T-helper 9 cell (primary cell): ENCODE measurements around the gene RNPEP.
"Not testable (repeated sequence)": the region's sequence is repeated elsewhere in the genome, so short reads cannot be mapped to it uniquely, and the experiment has no call there.

ENCODE experiments used
- DNase-seq: peaks from one replicate; pipeline ENCODE4 v3.0.0-alpha.2; 2020

RNPEP gene

DNA sequence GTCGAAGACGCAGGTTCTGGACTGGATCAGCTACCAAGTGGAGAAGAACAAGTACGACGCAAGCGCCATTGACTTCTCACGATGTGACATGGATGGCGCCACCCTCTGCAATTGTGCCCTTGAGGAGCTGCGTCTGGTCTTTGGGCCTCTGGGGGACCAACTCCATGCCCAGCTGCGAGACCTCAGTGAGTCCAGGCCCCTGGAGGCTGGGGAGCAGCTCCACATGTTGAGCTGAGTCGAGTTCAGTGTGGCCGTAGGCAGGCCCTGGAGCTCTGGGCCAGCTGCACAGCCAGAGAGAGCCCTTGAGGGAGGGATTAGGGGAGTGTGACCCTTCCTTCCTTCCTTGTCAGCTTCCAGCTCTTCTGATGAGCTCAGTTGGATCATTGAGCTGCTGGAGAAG lies 29.5 kb downstream of the RNPEP start:
- DNase-seq = no peak

DNA sequence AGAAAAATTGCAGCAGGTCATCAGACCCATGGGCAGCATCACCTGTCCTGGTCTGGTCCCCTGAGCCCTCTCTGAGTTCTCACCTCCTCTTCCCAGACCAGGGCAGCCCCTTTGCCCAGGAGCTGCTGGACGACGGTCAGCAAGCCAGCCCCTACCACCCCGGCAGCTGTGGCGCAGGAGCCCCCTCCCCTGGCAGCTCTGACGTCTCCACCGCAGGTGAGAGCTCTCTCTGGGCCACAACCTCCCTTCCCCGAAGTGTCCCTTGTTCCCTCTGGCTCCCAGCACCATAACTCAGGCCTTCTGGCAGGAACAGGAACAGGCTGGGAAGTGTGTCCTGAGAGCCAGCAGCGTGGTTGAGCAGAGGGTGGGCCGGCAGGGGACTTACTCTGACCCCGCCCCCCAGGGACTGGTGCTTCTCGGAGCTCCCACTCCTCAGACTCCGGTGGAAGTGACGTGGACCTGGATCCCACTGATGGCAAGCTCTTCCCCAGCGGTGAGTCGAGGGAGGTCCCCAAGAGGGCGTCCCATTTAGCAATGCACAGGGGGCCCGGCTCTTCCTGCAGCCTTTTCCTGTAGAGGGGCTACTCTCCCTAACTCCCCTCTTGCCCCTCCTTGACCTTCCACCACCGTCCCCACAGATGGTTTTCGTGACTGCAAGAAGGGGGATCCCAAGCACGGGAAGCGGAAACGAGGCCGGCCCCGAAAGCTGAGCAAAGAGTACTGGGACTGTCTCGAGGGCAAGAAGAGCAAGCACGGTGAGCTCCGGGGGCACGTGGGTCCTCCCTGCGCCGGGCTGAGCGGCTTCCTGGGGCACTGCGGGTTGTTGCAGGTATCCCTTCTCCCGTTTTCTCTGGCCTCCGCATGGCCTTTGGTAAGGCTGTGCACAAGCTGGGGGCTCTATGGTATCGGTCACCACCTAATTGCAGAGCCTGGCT lies 30.4 kb downstream of the RNPEP start:
- DNase-seq = no peak

DNA sequence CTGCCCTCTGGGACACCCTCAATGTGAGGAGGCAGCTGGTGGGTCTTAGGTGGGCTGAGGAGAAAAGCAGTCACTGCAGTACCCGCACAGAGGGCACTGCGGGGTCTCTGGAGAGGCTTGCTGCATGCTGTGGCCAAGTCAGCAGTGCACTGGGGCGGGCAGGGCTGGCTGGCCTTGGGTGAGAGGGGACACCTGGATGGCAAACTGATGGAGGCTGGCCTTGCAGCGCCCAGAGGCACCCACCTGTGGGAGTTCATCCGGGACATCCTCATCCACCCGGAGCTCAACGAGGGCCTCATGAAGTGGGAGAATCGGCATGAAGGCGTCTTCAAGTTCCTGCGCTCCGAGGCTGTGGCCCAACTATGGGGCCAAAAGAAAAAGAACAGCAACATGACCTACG lies 31.2 kb downstream of the RNPEP start:
- no peak for DNase-seq

DNA sequence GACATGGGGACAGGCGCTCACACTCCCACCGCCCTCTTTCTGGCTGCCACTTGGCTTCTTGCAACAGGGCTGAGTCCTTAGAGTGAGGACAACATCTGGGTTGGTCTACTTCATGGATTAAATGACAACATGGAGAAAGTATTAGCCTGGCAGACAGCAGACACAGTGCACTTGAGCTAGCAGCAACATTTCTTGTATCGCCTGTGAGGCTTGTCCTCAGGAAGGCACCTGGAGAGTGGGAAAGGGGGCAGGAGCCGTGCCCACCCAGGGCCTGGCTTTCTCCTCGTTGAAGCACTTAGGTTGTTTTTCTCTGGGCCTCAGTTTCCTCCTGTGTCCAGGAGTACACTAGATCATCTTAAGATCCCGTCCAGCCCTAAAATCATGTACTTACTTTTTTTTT lies 31.6 kb downstream of the RNPEP start:
- DNase-seq = no peak

DNA sequence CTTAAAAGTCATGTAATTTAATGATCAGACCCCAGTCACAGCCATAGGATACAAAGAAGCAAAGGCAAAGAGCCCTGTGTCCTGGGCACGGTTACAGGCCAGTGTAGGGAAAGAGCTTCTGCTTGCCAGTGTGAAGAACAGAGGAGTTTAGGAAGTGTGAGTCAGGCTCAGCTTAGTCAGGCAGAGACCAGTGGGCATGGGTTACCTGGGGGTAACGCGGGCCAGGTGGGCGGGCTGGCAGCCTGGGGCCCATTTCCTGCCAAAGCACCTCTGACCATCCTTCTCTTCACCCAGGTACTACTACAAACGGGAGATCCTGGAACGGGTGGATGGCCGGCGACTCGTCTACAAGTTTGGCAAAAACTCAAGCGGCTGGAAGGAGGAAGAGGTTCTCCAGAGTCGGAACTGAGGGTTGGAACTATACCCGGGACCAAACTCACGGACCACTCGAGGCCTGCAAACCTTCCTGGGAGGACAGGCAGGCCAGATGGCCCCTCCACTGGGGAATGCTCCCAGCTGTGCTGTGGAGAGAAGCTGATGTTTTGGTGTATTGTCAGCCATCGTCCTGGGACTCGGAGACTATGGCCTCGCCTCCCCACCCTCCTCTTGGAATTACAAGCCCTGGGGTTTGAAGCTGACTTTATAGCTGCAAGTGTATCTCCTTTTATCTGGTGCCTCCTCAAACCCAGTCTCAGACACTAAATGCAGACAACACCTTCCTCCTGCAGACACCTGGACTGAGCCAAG lies 32.6 kb downstream of the RNPEP start:
- DNase-seq = no peak

DNA sequence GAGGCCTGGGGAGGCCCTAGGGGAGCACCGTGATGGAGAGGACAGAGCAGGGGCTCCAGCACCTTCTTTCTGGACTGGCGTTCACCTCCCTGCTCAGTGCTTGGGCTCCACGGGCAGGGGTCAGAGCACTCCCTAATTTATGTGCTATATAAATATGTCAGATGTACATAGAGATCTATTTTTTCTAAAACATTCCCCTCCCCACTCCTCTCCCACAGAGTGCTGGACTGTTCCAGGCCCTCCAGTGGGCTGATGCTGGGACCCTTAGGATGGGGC lies 33.2 kb downstream of the RNPEP start:
- no peak for DNase-seq

DNA sequence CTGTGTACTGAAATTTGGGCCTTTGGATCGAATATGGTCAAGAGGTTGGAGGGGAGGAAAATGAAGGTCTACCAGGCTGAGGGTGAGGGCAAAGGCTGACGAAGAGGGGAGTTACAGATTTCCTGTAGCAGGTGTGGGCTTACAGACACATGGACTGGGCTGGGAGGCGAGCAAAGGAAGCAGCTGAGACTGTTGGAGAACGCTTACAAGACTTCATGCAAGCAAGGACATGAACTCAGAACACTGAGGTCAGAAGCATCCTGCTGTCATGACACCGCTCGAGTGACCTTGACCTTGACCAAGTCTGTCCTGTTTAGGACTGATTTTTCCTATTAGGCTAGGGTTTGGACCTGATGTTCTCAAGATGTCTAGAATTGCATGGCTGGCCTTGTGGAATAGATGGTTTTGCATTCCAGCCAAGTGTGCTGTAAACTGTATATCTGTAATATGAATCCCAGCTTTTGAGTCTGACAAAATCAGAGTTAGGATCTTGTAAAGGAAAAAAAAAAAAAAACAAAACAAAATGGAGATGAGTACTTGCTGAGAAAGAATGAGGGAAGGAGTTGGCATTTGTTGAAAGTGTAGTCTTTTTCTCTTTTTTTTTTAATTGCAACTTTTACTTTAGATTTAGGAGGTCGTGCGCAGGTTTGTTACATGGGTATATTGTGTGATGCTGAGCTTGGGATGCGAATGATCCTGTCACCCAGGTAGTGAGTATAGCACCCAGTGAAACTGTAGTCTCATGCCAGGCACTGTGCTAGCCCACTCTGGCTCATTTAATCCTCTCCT lies 33.8 kb downstream of the RNPEP start:
- no peak for DNase-seq

DNA sequence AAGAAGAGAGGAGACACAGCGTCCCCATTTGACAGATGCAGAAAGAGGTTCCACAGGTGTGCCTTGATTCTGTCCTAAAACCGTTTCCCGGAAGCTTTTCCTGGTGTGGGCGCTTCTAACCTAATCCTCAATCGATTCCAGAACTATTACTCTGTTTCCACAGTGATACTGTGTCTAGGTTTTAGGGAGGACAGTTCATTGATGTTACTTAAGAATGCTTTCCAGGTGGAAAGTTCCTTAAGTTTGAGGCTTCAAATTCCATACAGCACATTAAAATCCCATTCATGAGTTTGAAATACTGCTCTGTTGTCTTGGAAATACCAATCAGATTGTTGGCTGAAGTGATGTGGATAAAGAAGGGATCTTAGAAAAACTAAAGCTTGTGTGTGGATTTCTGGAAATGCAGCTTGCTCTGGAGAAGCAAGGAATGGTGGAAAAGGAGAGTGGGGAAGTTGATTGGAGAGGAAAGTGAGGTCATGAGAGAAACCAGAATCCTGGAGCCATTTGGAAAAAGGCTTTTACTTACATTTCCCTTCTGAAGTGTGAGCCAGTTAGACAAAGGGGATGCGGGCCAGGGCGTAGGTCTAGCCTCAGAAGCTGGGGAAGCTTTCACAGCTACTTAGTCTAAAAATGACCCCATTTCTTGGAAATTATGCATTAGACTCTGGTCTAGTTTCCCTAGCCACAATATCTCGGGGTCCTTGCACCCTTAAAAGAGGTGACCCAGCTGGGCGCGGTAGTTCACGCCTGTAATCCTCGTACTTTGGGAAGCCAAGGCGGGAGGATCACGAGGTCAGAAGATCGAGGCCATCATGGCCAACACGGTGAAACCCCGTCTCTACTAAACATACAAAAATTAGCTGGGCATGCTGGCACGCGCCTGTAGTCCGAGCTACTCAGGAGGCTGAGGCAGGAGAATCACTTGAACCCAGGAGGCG lies 34.6 kb downstream of the RNPEP start:
- no peak for DNase-seq

DNA sequence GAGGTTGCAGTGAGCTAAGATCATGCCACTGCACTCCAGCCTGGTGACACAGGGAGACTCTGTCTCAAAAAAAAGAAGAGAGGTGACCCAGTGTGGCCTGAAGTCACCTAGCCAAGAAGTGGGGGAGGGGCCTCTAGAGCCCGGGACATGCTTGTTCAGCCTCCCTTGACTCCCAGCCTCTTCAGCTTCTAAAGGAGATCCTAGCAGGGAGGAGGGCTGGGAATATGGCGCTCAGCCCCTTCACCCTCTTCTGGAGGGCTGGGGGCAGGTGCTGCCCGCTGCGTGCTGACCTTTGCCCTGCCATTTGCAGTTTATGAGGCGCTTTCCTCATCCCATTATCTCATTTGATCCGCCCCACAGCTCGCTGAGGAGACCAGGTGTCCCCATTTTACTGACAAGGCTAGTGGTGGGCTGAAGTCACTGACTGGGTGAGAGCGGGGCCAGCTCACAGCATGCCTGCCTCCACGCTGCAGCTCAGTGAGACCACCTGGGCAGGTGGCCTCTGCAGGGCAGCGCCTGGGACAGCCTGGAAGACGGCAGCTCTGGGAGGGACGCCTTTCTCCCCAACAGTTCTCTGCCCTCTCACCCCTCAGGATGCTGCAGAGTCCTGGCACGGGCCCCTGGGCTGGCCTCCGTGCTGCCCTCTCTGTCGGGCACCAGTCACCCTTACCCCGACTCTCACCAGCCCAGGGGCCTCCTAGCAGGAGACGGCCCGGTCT lies 35.5 kb downstream of the RNPEP start:
- DNase-seq = no peak

DNA sequence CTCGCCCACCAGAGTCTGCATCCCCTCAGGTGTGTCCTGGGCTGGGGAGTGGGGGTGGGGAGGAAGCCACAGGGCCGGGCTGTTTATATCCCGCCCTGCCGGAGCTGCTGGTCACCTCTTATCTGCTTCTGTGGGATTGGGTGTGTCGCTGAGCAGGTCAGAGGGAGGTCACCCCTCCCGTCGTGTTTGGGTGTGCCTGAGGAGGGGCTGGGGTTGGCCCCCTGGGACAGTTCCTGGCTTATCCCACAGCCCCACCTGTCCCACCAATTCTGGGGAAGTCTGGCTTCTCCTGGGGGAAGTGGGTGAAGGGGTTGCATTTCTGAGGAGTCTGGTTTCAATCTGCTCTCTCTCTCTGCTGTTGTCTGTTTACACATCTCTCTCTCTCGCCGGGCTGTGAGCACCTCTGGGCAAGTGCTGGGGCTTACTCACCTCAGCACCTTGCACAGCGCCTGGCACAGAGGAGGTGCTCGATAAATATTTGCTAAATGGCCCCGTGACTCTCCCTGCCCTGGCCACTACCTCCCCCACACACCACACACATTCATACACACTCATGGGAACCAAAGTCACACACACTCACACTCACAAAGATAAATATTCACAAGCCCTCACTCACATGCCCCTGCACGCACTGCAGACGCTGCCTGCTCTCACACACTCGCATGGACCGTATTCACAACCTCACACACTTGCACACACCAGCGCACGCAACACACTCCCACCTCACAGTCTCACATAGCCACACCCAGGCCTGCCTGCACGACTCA lies 36.2 kb downstream of the RNPEP start:
- DNase-seq = no peak

DNA sequence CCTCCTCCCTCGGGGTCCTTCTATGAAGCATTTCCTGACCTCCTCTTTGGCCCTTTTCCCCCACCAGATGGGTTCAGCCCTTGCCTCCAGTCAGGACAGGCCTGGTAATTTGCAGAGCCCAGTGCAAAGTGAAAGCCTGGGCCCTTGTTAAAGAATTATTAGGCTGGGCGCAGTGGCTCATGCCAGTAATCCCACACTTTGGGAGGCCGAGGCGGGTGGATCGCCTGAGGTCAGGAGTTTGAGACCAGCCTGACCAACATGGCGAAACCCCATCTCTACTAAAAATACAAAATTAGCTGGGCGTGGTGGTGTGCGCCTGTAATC lies 36.7 kb downstream of the RNPEP start:
- not testable (repeated sequence) for DNase-seq

DNA sequence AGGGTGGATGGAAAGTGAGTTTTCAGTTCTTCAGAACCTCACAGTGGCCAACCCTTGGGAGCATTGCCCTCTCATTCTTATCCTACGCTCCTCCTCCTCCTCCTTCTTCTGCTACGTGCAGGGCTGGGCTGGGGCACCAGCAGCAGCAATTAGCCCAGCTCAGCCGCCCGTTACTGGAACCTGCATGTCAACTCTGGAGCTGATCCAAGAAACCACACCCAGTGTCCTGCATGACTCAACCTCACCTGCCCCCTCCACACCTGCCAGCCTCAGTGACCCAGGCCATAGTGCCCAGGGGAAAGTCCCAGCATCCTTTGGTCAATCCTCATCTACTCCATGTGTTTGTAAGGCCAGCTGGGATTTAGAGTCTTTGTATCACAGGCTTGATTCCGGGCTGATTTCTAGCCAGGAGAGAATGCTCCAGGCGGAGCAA lies 40.6 kb downstream of the RNPEP start:
- no peak for DNase-seq

DNA sequence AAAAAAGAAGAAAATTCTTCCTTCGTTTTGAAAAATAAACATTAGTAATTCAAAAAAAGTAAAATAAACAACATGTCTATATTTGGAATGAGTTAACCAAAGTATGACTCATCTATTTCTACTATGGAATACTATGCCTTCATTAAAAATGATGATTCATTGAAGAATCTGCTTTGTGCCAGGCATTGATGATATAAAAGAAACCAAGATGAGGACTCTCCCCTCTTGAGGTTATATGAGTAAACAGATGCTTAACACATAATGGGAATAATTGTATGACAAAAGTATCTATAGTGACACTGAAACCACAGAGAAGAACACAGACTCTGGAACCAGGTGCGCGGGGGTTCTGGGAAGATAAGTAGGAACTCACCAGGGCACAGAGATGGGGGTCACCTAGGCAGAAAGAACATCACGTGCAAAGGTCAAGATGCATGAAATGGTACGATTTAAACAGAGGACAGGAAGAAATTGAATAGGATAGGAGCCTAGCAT lies 46.8 kb downstream of the RNPEP start:
- DNase-seq = no peak

DNA sequence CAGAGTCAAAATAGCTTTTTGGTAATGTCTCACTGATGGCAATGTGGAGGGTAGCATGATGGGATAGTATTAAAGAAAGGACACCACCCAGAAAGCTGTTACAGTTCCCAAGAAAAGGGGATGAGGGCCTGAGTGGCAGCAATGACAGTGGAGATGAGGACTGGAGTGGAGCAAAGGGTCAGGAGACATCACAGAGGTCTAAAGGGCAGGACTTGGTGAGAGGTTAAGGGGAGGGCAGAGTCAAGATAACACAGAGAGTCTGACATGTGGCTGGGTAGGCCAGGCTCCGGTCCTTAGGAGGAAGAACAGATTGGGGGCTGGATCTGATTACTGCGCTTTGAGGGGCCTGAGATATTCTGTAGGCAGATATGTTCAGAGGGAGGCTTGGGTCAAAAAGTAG lies 47.3 kb downstream of the RNPEP start:
- no peak for DNase-seq

DNA sequence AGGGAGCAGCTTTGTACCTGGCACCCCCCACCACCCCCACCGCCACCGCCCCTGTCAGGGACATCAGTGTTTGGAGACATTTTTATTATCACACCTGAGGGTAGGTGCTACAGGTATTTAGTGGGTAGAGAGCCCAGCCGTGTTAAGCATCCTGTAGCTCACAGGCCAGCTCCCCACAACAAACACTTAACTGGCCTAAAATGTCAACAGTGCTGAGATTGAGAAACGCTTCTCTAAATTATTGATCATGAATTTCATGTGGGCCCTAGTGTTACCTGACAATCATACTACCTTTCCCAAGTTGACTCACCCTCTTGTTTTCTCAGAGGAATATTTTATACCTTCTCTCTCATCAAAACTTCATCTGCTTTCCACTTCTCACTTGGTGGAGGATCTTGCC lies 49.3 kb downstream of the RNPEP start:
- no peak for DNase-seq

DNA sequence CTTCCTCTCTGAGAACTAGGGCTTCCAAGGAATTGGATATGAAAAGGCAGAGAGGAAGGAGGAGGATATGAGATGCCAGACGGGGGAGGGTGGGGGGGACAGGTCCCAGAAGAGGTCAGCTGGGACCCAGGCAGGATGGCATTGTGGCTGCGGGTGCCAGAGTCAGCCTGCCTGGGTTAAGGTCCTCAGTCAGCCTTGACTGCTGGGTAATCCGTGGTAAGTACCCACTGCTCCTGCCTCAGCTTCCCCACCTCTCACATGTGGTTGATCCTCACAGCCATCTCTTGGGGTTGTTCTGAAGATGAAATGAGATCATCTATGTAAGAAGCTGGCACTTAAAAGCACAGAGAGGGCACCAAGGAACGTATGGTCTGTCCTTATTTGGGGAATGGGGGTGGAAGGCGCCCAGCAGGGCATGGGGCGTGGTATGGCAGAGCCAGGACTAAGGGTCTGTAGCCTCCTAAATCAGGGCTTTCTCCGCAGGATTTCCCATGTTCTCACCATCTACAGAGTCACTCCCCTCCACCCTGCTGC lies 51.8 kb downstream of the RNPEP start:
- DNase-seq = no peak

DNA sequence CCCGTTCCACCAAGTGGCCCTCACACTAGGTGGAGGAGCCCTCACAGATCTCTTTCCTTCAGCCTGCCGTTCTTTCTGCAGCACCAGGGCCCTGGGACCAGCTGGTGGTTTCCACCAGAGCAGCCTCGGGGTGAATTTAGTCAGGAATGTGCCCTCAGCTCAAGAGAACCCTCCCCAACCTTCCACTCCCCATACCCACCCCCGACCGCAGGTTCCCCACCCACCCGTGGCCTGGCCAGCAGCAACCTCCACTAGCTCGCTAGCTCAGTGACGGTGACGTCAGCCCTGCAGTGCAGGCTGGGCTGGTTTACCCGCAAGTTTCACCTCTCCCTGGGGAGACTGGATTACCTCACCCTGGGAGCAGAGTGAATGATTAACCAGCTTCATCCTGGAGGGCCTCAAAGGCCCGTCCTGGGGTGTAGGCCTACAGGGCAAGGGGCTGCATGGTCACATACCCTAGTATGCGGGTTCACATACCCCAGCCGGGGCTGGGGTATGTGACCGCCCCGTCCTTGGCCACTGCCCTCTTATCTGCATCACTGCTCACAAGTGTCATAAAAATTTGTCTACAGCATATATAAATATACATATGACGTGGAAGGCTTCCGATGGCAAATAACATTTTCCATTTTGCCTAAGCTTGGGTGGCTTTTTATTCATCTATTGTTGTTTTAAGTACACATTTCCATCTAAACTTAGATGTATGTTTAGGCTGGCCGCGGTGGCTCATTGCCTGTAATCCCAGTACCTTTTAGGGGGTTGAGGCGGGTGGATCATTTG lies 52.4 kb downstream of the RNPEP start:
- no peak for DNase-seq

DNA sequence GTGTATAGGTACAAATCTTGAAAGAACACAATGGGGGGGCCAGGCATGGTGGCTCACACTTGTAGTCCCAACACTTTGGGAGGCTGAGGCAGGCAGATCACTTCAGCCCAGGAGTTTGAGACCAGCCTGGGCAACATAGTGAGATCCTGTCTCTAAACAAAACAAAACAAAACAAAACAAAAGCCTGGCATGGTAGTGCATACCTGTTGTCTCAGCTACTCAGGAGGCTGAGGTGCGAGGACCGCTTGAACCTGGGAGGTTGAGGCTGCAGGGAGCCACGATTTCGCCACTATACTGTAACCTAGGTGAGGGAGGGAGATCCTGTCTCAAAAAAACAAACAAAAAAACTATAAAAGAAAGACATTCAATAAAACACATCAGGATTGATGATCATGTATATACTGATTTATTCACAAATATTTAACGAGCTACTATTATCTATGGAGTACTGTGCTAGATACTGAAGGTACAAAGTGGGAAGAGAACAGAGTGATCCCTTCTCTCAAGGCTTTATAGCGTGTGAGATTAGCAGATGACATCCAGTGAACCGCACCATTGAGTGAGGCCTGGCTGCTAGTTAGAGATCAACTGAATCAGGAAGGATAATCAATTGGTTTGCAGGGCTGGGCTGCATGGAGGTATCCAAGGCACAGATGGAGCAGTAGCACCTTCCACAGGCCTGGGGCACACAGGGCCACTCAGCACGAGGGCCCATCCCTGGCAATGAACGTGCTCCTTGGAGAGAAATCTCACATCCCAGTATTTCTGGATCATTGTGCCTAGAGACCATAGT lies 54.3 kb downstream of the RNPEP start:
- DNase-seq = no peak
